Activated CD4-positive, alpha-beta T cell treated with anti-CD3 and anti-CD28 coated beads, Interleukin-2, amount 50 U/mL, for 1 hour (primary cell): ENCODE measurements around the gene TTC22.
A peak's percentile ranks its signal among the peaks of the same experiment; 100 is the strongest.

ENCODE experiments used
- DNase-seq: peaks from one replicate; pipeline ENCODE4 v3.0.0-alpha.2; 2020

TTC22 gene

GRCh38 chr1:54806931-54807611 lies 5.9 kb upstream of the TTC22 start:
- DNase-seq: no peak

DNA sequence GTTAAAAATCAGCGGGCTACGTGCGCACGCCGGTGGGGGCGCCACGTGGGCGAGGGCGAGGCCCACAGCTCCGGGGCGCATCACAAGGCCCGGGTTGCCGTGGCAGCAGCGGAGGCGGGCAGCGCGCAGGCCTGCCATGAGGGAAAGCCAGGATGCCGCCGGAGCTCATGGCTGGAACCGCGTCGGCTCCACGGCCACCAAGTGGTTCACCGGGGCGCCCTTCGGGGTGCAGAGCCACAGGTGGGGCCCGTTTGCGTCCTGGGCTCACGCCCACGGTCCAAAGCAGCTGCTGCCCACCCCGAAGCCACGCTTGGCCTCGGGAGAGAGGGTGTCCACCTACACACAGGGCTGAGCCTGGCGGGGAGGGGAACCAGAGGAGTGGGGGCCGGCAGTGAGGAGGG lies 4.9 kb upstream of the TTC22 start:
- DNase-seq: no peak

DNA sequence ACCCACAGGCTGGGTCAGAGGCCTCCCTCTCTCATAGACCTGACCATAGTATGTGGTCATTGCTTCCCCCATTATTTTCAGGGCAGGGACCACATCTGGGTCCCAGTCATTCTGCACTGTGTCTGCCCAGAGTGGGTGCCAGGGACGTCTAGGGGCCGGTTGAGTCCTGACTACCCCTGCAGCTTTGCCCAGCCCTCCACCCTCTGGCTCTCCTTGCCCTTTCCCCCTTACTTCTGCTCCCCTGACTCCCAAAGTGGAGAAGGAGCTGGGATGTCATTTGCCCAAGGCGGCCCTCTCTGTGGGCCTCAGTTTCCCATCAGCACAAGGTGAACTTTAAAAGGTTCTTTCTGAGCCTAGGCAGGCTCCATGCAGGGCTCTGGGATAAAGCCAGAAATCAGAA lies 4.3 kb upstream of the TTC22 start:
- DNase-seq: no peak

- DNase-seq: no peak
Measured at GRCh38 chr1:54804471-54805132, 3.5 kb upstream of the TTC22 start.

DNA sequence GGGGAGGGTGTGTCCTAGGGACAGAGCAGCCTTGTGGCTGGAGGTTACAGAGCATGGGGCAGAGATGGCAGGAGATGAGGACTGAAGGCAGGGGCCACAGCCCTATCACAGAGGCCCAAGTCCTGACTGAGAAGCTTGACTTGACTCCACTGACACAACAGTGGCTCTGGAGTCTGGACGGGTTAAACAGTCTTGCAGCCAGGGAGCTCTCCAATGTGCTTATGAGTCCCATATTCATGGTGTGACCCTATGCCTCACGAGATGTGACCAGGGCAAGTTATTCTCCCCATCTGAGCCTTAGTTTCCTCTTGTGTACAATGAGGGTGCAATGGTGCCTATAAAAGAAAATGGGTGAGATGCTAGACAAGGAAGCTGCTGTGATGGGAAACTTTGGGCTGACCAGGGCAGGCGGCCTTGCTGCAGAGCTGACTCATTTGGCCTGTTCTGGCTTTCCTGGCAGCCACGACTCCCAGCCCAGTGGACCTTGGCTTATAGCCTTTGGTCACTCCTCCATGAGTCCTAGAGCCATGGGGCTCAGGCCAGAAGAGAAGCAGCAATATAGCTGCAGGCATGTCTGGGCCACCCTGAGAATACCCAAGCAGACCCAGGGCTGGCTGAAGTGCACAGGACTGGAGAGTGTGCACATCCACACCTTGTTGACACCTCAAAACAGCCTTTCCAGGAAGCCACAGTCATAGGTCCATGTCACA lies 2.8 kb upstream of the TTC22 start:
- DNase-seq: no peak

DNA sequence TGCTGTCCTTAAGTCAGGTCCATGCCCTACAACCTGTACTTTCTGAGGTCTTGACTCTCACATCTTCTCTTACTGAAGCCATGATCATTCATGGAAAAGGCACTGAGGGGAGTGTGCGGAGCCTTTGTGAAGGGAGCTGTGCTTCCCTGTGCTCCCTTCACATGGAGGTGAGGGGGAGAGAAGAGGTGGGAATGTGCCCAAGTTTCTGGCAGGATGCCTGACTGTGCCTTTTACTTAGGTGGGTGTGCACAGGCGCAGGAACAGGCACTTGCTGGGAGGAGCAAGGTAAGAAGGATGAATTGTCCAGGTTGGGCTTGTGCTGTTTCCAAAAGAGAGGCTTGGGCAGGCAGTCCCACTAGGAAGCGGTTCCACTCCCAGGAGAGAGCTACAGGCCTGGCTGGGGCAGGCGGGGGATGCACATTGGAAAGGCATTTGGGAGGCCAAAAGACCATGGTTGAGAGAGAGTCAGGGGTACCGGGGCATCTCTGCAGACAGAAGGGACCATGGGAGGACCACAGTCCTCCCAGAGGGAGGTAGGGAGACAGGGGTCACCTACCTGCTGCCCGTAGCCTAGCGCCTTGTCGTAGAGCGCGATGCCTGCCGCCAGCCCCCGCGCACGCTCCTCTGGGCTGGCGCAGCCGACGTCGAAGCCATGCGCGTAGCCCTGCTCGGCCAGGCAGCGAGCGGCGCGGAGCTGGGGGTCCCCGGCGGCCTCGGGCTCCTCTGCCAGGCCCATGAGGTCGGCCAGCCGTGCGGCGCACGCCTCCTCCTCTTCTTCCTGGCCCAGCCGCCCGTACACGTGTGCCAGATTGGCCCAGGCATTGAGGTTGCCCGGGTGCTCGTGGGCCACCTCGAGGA lies 853 bp downstream of the TTC22 start:
- no peak for DNase-seq

- DNase-seq: no peak
Measured at GRCh38 chr1:54798769-54799641, 2.1 kb downstream of the TTC22 start.

- DNase-seq: no peak
Measured at GRCh38 chr1:54798206-54798605, 2.9 kb downstream of the TTC22 start.

GRCh38 chr1:54796902-54797301 lies 4.2 kb downstream of the TTC22 start:
- no peak for DNase-seq

DNA sequence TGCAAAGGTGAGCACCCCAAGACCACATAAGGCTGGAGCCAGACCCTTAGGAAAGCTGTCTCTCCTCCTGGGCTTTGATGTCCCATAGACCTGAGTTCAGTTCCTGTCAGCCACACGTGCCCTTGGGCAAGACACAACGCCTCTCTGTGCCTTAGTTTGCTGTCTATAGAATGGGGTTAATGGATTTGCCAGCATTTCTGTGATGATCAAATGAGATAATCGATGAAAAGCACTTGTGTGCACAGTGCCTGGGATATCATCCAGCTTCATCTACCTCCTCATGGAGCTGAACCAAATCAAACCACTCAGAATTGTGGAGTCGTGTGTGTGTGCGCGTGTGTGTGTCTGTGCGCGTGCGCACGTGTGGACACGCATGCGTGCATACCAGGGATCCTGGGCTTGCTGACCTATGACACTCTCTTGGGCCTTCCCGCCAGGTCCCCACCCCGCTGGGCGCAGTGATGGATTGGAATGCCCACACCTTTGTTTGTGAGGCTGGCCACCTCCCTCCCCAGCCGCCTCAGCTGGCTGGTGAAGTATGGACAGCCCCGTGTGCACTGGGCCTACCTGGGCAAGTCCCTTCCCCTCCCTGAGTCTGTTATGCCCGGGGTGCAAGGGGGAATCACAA lies 5.2 kb downstream of the TTC22 start:
- DNase-seq: no peak

GRCh38 chr1:54795356-54795665 lies 5.8 kb downstream of the TTC22 start:
- DNase-seq: no peak

GRCh38 chr1:54794451-54795355 lies 6.4 kb downstream of the TTC22 start:
- DNase-seq: no peak

DNA sequence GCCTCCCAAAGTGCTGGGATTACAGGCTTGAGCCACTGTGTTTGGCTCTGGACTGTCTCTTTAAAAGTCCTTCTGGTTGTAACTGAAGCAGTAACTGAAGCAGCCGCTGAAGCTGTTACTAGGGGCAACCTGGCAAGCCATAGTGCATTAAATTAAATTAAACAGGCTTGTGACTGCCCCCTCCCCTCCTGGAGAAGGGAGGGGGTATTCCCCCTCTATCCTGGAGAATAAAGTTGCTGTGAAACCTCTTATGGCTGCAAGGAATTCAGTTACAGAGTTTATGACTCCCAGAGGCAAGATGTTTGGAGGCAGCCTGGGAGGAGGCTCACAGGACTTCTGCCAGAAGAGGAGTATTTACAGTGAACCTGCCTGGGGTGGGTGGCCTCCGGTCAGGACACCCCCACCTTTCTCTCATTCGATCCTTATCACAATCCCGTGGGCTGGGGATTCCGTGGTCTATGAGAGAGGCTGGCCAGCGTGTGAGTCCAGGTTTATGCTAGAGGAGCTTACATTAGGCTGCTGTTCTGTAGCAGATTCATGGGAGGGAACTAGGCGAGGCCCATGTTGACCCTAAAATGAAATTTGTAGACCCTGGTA lies 8.3 kb downstream of the TTC22 start:
- no peak for DNase-seq

- peak; percentile 17 for DNase-seq
Measured at GRCh38 chr1:54791880-54792522, 9.1 kb downstream of the TTC22 start.

DNA sequence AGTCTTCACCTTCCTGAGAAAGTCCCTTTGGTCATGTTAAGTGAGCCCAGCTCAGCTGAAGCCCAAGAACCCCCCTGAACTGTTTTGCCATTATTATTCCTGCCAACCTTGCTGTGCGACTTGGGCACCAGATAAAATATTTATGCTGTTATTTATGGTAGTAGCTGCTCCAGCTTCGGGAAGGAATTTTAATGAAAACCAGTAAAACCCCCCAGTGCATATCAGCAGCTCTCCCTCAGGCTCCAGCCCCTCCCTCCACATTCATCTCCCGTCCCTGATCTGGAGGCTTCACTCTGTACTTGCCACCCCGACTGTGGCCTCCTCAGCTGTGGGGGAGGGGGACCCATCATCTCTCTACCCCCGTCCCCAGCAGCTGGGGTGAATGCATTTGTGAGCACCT lies 12.7 kb downstream of the TTC22 start:
- DNase-seq: no peak

DNA sequence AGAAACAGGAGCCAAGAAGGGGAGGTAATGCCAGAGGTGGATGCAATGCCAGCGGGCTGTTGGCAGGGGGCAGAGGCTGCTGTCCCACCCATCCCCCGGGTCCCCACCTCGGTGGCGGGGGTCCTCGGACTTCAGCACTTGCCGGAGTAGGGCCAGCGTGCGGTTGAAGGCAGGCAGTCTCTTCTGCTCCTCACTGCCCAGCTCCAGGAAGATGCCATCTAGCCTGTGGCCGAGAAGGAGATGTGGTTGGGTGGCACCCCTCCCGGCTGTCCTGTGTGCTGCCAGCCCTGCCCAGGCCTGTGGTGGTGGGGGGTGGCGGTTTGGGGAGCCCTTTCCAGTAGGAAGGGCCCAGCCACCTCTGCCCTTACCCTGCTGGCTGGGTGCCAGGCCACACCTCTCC lies 13.5 kb downstream of the TTC22 start:
- no peak for DNase-seq

- no peak for DNase-seq
Measured at GRCh38 chr1:54786778-54787177, 14.3 kb downstream of the TTC22 start.

DNA sequence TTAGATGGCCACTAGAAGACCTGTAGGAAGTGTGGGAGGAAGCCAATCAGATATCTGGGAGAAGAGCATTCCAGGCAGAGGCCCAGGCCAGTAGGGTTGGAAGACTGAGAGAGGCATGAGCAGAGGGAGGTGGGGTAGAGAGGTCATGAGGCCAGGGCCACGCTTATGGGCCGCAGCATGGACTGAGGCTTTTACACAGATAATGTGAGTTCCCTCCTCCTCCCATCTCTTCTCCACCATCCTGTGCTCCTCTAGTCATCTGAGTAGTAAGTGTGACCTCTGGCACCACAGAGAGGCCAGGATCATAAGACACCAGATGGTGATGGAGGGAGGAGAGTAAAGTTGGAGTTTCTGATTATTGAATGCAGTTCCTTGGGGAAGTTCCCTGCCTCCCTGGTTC lies 17.1 kb downstream of the TTC22 start:
- DNase-seq: no peak

GRCh38 chr1:54782588-54782987 lies 18.5 kb downstream of the TTC22 start:
- DNase-seq: no peak

GRCh38 chr1:54782156-54782555 lies 19.0 kb downstream of the TTC22 start:
- DNase-seq: no peak
